PC-9 (cell line): ENCODE results near the gene TECTA. TPM values are rescaled to one million over a fixed set of nuclear protein-coding genes. Genes with fewer than 3 reads are reported as not detected.
"Not testable (repeated sequence)": the region's sequence is repeated elsewhere in the genome, so short reads cannot be mapped to it uniquely, and the experiment has no call there.

ENCODE experiments used
- BruUV-seq: library from RNA; stranded (reverse); fragments of 400-500 nt; replicated peaks from 2 replicates; lab custom pipeline; 2021; lab: Mats Ljungman, UMichigan
- CTCF ChIA-PET: fragments of 300-600 bp; sonication (Branson Sonifier 250); formaldehyde crosslinking; loops from one replicate; lab custom pipeline; 2022; ENCODE audit warnings: antibody characterized with exemption; lab: Charles Lee
- POLR2A ChIA-PET: fragments of 300-600 bp; sonication (Branson Sonifier 250); formaldehyde crosslinking; loops from one replicate; lab custom pipeline; 2022; ENCODE audit warnings: antibody characterized with exemption; ENCODE audit not compliant: unreplicated experiment; lab: Charles Lee
- DNase-seq, 2 experiments: peaks; one replicate each; pipeline versions ENCODE4 v3.0.0 to v3.0.0-alpha.2; 2015 to 2022; ENCODE audit warnings: mixed read lengths in 1 of 2
- H2AFZ ChIP-seq: fragments of 200-600 bp; sonication (generic); 2 replicates; pipeline ENCODE4 v1.8.1; 2017; ENCODE audit warnings: antibody characterized with exemption
- H3F3A ChIP-seq: fragments of 200-600 bp; sonication (generic); 2 replicates; pipeline ENCODE4 v1.8.1; 2017; ENCODE audit warnings: antibody characterized with exemption, mild to moderate bottlenecking, low read depth; ENCODE audit not compliant: insufficient read depth
- H3K27ac ChIP-seq: fragments of 200-600 bp; sonication (generic); 2 replicates; pipeline ENCODE4 v1.6.1; 2016; ENCODE audit warnings: mixed run types
- H3K27me3 ChIP-seq: fragments of 200-600 bp; sonication (generic); 2 replicates; pipeline ENCODE4 v1.6.1; 2016; ENCODE audit warnings: low read depth, mixed run types; ENCODE audit not compliant: insufficient read depth
- H3K36me3 ChIP-seq: fragments of 200-600 bp; sonication (generic); 2 replicates; pipeline ENCODE4 v1.6.1; 2016; ENCODE audit warnings: low read depth, mixed run types
- H3K4me1 ChIP-seq: fragments of 200-600 bp; sonication (generic); replicated peaks from 2 replicates; pipeline ENCODE4 v1.6.1; 2016; ENCODE audit warnings: mixed run types; ENCODE audit not compliant: insufficient read depth
- H3K4me2 ChIP-seq: fragments of 200-600 bp; sonication (generic); 2 replicates; pipeline ENCODE4 v1.6.1; 2017; ENCODE audit warnings: mixed run types
- H3K4me3 ChIP-seq: fragments of 200-600 bp; sonication (generic); 2 replicates; pipeline ENCODE4 v1.6.1; 2016; ENCODE audit warnings: mixed run types
- H3K79me2 ChIP-seq: fragments of 200-600 bp; sonication (generic); 2 replicates; pipeline ENCODE4 v1.6.1; 2017; ENCODE audit warnings: low read depth, mixed run types
- H3K9me2 ChIP-seq: fragments of 200-600 bp; sonication (generic); 2 replicates; pipeline ENCODE4 v1.8.1; 2017; ENCODE audit warnings: mild to moderate bottlenecking; ENCODE audit not compliant: insufficient read depth
- H3K9me3 ChIP-seq: fragments of 200-600 bp; sonication (generic); 2 replicates; pipeline ENCODE4 v1.8.1; 2016; ENCODE audit warnings: low read depth; ENCODE audit not compliant: insufficient read depth
- H4K20me1 ChIP-seq: fragments of 200-600 bp; sonication (generic); 2 replicates; pipeline ENCODE4 v1.8.1; 2017; ENCODE audit not compliant: insufficient read depth
- CTCF ChIP-seq: fragments of 200-600 bp; sonication (generic); conservative IDR thresholded peaks from 2 replicates; pipeline ENCODE4 v1.6.1; 2017; ENCODE audit warnings: mixed run types, antibody characterized with exemption, mild to moderate bottlenecking, moderate library complexity
- EZH2 ChIP-seq: fragments of 200-600 bp; sonication (generic); IDR thresholded peaks from 2 replicates; pipeline ENCODE4 v1.8.0; 2017; ENCODE audit warnings: antibody characterized with exemption, low read depth
- intact Hi-C: fragments of 100-400 bp; cut with micrococcal nuclease; formaldehyde crosslinking; loops from one replicate; pipeline ENCODE4 v1.10.0; 2022; ENCODE audit not compliant: unreplicated experiment
- total RNA-seq: library from RNA; stranded (reverse); gene quantifications from 2 replicates; pipeline ENCODE4 v1.2.3, GENCODE V29; 2021

The TECTA gene
- total RNA-seq, 1 experiment from 2014 or later: 0.04 TPM

DNA sequence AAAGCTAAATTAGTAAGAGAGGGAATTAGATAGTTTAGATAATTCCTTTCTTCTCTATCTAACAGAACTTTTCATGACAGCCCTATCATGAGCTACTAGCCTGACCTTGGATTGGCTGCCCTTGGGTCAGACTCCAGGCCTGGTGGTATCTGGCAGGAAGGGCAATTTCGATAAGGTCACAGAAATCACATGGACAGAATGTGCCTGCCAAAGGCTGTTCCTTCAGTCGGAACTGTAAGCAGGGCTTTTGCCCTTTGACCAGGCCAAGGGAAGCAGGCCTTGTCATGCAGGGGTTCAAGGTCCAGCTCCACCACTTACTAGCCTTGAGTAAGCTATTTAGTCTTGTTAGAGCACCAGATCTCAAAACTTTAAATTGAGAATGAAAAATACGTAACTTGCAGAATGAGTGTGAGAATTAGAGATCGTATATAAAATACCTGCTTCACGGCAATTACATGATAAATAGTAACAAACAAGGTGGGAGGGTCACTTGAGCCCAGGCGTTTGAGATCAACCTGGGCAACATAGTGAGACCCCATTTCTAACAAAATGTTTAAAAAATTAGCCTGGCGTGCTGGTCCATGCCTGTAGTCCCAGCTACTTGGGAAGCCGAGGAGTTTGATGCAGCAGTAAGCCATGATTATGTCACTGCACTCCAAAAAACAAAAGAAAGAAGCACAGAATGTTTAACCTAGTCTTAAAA lies 130.7 kb downstream of the TECTA start:
- H3K9me3 ChIP-seq: no peaks in the 10 kb centered on the region
- CTCF ChIA-PET: no interaction called here

GRCh38 chr11:121235057-121235456 lies 134.0 kb downstream of the TECTA start:
- DNase-seq: no peak
- Histone ChIP-seq H3K27ac (no peak overlapping the region), H3K36me3 (no peaks in the 10 kb centered on the region), H3K9me3 (no peaks in the 10 kb centered on the region), H3K4me2 (no peak overlapping the region), H3F3A (no peaks in the 10 kb centered on the region), H3K79me2 (no peaks in the 10 kb centered on the region), H3K4me1 (no peaks in the 10 kb centered on the region), H3K9me2 (no peaks in the 10 kb centered on the region), H4K20me1 (0 out of 2 replicates have a peak, but pooled peaks cover 8% of the 10 kb centered on the region), H3K4me3 (no peak overlapping the region), H3K27me3 (peaks cover 93% of the 10 kb centered on the region), H2AFZ (no peak overlapping the region)
- POLR2A ChIA-PET: no interaction called here
- TF ChIP-seq EZH2: no peak
- no peak for TF ChIP-seq CTCF
- CTCF ChIA-PET: no interaction called here
- intact Hi-C loops: no loop called here
- BruUV-seq: no TSS peak

More for the DNA sequence above, 130.7 kb downstream of the TECTA start:
- H3K4me1 ChIP-seq: no peaks in the 10 kb centered on the region
- H3K27me3 ChIP-seq: peaks cover 78% of the 10 kb centered on the region
- no peak overlapping the region for H3K27ac ChIP-seq
- intact Hi-C loops: no loop called here
- no TSS peak for BruUV-seq
- no peaks in the 10 kb centered on the region for H3K36me3 ChIP-seq
- no peak for DNase-seq
- no peak for TF ChIP-seq EZH2
- no peak for TF ChIP-seq CTCF
- no peaks in the 10 kb centered on the region for H3K79me2 ChIP-seq
- POLR2A ChIA-PET: no interaction called here
- no peak overlapping the region for H2AFZ ChIP-seq
- H3F3A ChIP-seq: no peaks in the 10 kb centered on the region
- no peak overlapping the region for H3K4me2 ChIP-seq
- no peak overlapping the region for H3K4me3 ChIP-seq
- H3K9me2 ChIP-seq: no peaks in the 10 kb centered on the region
- 0 out of 2 replicates have a peak, but pooled peaks cover 8% of the 10 kb centered on the region for H4K20me1 ChIP-seq

GRCh38 chr11:121236115-121237001 lies 135.3 kb downstream of the TECTA start:
- H3K4me3 ChIP-seq: no peak overlapping the region
- no peaks in the 10 kb centered on the region for H3K36me3 ChIP-seq
- H3K27me3 ChIP-seq: peaks cover 93% of the 10 kb centered on the region
- H2AFZ ChIP-seq: no peak overlapping the region
- no peak for DNase-seq
- H4K20me1 ChIP-seq: 0 out of 2 replicates have a peak, but pooled peaks cover 8% of the 10 kb centered on the region
- ChIA-PET CTCF (no interaction called here), POLR2A (no interaction called here)
- H3K27ac ChIP-seq: no peak overlapping the region
- no peaks in the 10 kb centered on the region for H3F3A ChIP-seq
- TF ChIP-seq EZH2: no peak
- TF ChIP-seq CTCF: no peak
- H3K79me2 ChIP-seq: no peaks in the 10 kb centered on the region
- H3K9me3 ChIP-seq: no peaks in the 10 kb centered on the region
- BruUV-seq: no TSS peak
- no peaks in the 10 kb centered on the region for H3K9me2 ChIP-seq
- intact Hi-C loops: no loop called here
- no peaks in the 10 kb centered on the region for H3K4me1 ChIP-seq
- H3K4me2 ChIP-seq: peak overlapping the region; percentile 44; the same call in 1 of the 2 replicates

- Histone ChIP-seq H3K27me3 (peaks cover 93% of the 10 kb centered on the region), H3K4me2 (peak overlapping the region; percentile 44)
- DNase-seq, H3K27ac ChIP-seq, H2AFZ ChIP-seq, H4K20me1 ChIP-seq, intact Hi-C loops, H3K79me2 ChIP-seq, H3K9me3 ChIP-seq, BruUV-seq, H3F3A ChIP-seq, CTCF ChIA-PET, H3K36me3 ChIP-seq, H3K9me2 ChIP-seq, H3K4me1 ChIP-seq, H3K4me3 ChIP-seq, POLR2A ChIA-PET: not testable (repeated sequence)
Measured at GRCh38 chr11:121237247-121237646, 136.2 kb downstream of the TECTA start.
